D721Med (cell line): ENCODE measurements around the gene RING1.

Source experiments
- DNase-seq: peaks from one replicate; pipeline ENCODE4 v3.0.0; 2011; ENCODE audit warnings: low spot score; ENCODE audit not compliant: insufficient read length
- FAIRE-seq: peaks from 2 replicates; lab custom pipeline; 2011; peaks lifted over from hg19 to GRCh38; lab: Jason Lieb, UNC
- CTCF ChIP-seq: IDR thresholded peaks from 2 replicates; pipeline ENCODE4 v1.5.1; 2012; ENCODE audit warnings: mild to moderate bottlenecking, control low read depth; ENCODE audit not compliant: insufficient read depth; ENCODE audit errors: missing control alignments

The RING1 gene

GRCh38 chr6:33194431-33194979 is 13.8 kb upstream of the RING1 start:
- FAIRE-seq: no peak
- TF ChIP-seq CTCF: no peak
- DNase-seq: no peak

GRCh38 chr6:33195304-33196165 is 12.8 kb upstream of the RING1 start:
- no peak for TF ChIP-seq CTCF
- FAIRE-seq (no peak), DNase-seq (no peak)

DNA sequence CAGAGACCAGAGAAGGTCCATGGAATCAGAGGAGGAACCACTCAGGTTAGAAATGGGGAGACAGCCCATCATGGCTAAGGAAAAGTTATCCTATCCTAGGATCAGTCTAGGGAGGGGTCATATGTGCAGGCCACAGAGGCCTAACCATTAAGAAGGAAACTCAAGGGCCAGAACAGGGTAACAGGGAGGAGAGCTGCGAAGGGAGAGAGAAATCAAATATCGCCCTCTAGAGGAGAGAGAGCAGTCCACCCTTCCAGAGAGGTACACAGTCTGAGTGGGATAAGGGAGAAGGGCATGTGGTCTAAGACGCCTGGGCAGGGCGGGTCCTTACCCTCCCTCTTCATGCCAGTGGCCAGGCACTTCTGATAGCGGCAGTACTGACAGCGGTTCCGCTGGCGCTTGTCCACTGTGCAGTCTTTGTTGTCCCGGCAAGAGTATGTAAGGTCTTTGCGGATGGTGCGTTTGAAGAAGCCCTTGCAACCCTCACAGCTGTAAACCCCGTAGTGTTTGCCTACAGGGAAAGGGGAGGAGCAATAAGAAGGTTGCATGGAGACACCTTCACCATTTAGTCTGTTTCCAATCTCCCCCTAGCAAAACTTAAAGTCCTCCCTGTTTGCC is 10.8 kb upstream of the RING1 start:
- DNase-seq (peak; percentile 83), FAIRE-seq (no peak)
- TF ChIP-seq CTCF: peak; percentile 67

GRCh38 chr6:33198159-33198852 is 10.0 kb upstream of the RING1 start:
- DNase-seq: no peak
- FAIRE-seq: no peak
- no peak for TF ChIP-seq CTCF

DNA sequence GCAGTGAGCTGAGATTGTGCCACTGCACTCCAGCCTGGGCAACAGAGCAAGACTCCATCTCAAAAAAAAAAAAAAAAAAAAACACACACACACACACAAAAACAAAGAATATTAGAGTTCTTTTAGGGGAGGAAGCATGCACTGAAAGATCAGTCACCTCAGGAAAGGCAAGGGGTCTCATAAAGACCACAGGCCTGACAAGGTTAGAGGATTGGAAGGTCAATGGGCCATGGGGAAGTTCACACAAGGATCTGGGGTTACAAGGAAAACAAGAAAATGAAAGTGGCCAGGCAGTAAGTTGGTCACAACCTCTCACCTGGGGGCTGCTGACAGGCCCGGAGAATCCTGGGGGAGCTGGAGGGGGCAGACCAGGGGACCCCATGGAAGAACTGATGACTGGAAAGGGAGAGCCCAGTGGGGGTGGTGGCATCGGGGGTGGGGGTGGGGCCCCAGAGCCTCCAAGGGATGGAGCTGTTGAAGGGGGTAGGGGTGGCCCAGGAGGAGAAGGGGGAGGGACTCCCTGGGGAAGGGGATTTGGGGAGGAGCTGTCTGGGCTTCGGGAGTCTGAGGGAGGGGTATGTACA is 9.4 kb upstream of the RING1 start:
- no peak for DNase-seq
- no peak for TF ChIP-seq CTCF
- FAIRE-seq: no peak

DNA sequence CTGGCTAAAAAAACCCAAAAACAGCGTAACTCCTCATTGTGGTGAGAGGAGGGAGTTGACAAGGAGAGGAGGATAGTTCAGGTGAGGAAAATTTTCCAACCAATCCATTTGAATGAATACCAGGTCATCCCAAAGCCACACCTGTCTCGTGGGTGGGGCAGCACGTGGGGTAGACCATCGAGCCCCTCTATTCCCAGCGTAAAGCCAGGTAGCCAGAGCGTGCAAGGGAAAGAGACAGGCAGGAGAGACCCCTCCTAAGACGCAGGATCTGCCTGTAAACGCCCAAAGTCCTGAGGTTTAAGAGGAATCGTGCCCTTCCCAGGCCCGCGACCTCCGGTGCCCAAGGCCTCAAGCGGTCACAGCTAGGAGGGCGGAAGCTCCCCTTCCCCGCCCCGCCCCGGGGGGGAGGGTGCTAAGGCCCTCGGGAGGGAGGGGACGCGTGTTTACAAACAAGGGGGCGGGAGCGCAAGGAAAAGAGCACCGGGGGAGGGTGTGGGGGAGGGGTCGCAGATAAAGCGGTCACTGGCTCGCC is 8.5 kb upstream of the RING1 start:
- DNase-seq: peak; percentile 89
- FAIRE-seq: no peak
- TF ChIP-seq CTCF: no peak
